Adipocyte (in vitro differentiated cells): Measurements from ENCODE around the gene CMIP.
"Not testable (repeated sequence)": the region's sequence is repeated elsewhere in the genome, so short reads cannot be mapped to it uniquely, and the experiment has no call there.

Experiments used
- DNase-seq: peaks from one replicate; pipeline ENCODE4 v3.0.0-alpha.2; 2015; ENCODE audit warnings: low read depth
- H3K27me3 ChIP-seq: replicated peaks from 2 replicates; pipeline ENCODE4 v1.7.0; 2013; ENCODE audit warnings: mild to moderate bottlenecking, low read length, moderate library complexity; ENCODE audit not compliant: control insufficient read depth, insufficient read depth
- H3K36me3 ChIP-seq: 2 replicates; pipeline ENCODE4 v1.7.0; 2013; ENCODE audit warnings: low read length, mild to moderate bottlenecking, moderate library complexity; ENCODE audit not compliant: control insufficient read depth, insufficient read depth, severe bottlenecking
- H3K4me1 ChIP-seq: 2 replicates; pipeline ENCODE4 v1.7.0; 2013; ENCODE audit warnings: mild to moderate bottlenecking, low read length, moderate library complexity; ENCODE audit not compliant: control insufficient read depth, insufficient read depth
- H3K4me3 ChIP-seq: 2 replicates; pipeline ENCODE4 v1.7.0; 2013; ENCODE audit warnings: mild to moderate bottlenecking, low read length, moderate library complexity
- H3K9ac ChIP-seq: 2 replicates; pipeline ENCODE4 v1.7.0; 2013; ENCODE audit warnings: mild to moderate bottlenecking, low read length, moderate library complexity
- H3K9me3 ChIP-seq: 2 replicates; pipeline ENCODE4 v1.7.0; 2013; ENCODE audit warnings: mild to moderate bottlenecking, low read length, moderate library complexity; ENCODE audit not compliant: control insufficient read depth

The CMIP gene

GRCh38 chr16:81408409-81408950 is 36.1 kb upstream of the CMIP start:
- Histone ChIP-seq H3K4me1 (peaks cover 5% of the 10 kb centered on the region), H3K4me3 (no peak overlapping the region), H3K36me3 (no peaks in the 10 kb centered on the region), H3K9ac (no peak overlapping the region), H3K27me3 (peaks cover 3% of the 10 kb centered on the region), H3K9me3 (no peaks in the 10 kb centered on the region)
- no peak for DNase-seq

DNA sequence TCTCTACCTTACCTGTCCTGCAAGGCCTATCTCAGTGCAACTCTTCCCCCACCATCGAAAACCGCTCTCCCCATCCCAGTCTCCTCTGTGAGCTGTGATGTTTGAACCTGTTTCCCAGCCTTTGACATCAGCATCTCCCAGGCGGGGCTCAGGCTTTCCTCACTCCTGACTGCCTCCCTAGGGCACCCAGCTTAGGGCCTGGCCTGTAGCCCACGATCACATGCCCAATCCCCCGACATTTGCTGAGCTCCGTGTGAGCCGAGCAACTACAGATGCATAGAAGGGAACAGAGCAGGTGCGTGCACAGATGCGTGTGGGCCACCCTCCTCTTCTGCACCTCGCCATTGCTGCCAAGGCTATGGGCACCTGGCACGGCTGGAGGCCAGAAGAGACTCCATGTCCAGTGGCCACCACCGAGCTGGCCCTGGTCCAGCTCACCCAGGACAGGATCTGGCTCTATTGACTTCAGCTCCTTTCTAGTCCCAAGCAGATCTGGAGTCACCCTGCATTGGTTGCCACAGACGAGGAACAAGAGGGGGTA is 35.5 kb upstream of the CMIP start:
- Histone ChIP-seq H3K36me3 (no peaks in the 10 kb centered on the region), H3K9ac (no peak overlapping the region), H3K27me3 (peaks cover 5% of the 10 kb centered on the region), H3K4me3 (no peak overlapping the region), H3K9me3 (no peaks in the 10 kb centered on the region), H3K4me1 (no peaks in the 10 kb centered on the region)
- no peak for DNase-seq

- Histone ChIP-seq H3K27me3 (peaks cover 11% of the 10 kb centered on the region), H3K4me1 (no peaks in the 10 kb centered on the region), H3K9ac (no peak overlapping the region), H3K9me3 (no peaks in the 10 kb centered on the region), H3K4me3 (no peak overlapping the region), H3K36me3 (no peaks in the 10 kb centered on the region)
- no peak for DNase-seq
Observed at GRCh38 chr16:81410643-81411293, 33.8 kb upstream of the CMIP start.

- H3K4me1 ChIP-seq, result no peaks in the 10 kb centered on the region
- H3K36me3 ChIP-seq, result no peaks in the 10 kb centered on the region
- H3K9me3 ChIP-seq, result no peaks in the 10 kb centered on the region
- peaks cover 11% of the 10 kb centered on the region for H3K27me3 ChIP-seq
- no peak for DNase-seq
- no peak overlapping the region for H3K4me3 ChIP-seq
- H3K9ac ChIP-seq, result no peak overlapping the region
Observed at GRCh38 chr16:81413245-81413990, 31.2 kb upstream of the CMIP start.

DNA sequence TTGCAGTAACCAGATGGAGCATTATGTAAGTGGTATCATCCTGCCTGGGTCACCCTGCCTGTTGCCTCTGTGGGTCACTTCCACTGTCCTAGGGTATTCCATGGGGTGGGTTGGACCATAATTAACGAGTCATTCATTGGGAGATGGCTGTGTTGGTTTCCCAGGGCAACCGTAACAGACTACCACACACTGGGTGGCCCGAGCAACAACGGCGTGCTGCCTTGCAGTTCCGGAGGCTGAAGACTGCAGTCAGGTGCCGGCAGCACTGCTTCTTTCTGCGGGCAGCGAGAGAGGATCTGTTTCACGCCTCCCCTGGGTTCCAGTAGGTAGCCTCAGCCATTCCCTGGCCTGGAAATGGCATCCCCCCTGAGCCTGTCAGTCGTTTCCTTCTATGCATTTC is 28.9 kb upstream of the CMIP start:
- no peaks in the 10 kb centered on the region for H3K4me1 ChIP-seq
- no peak for DNase-seq
- H3K27me3 ChIP-seq, result peaks cover 11% of the 10 kb centered on the region
- no peak overlapping the region for H3K4me3 ChIP-seq
- no peaks in the 10 kb centered on the region for H3K36me3 ChIP-seq
- no peaks in the 10 kb centered on the region for H3K9me3 ChIP-seq
- H3K9ac ChIP-seq, result no peak overlapping the region

GRCh38 chr16:81416749-81417148 is 27.9 kb upstream of the CMIP start:
- Histone ChIP-seq H3K9me3 (peaks cover 2% of the 10 kb centered on the region), H3K4me3 (no peak overlapping the region), H3K9ac (no peak overlapping the region), H3K27me3 (peaks cover 11% of the 10 kb centered on the region), H3K4me1 (no peaks in the 10 kb centered on the region), H3K36me3 (no peaks in the 10 kb centered on the region)
- no peak for DNase-seq

DNA sequence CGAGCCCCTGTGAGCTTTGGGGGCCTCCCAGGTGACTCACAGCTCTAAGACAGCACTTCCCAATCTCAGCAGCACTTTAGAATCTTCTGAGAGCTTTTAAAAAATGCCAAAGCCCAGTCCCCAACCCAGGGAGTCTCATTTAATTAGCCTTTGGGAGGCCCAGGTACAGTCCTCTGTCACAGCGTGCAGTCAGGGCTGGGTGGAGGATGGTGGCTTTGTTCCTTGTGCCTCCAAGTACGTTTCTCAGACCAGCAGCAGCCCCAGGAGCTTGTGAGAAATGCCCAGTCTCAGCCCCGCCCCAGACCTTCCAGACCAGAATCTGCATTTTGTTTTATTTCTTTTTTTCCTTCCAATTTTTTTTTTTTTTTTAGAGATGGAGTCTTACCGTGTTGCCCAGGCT is 27.4 kb upstream of the CMIP start:
- Histone ChIP-seq H3K4me1 (no peaks in the 10 kb centered on the region), H3K36me3 (no peaks in the 10 kb centered on the region), H3K9ac (no peak overlapping the region), H3K9me3 (peaks cover 6% of the 10 kb centered on the region), H3K4me3 (no peak overlapping the region), H3K27me3 (peaks cover 11% of the 10 kb centered on the region)
- DNase-seq, result no peak

- no peaks in the 10 kb centered on the region for H3K36me3 ChIP-seq
- H3K4me1 ChIP-seq, result no peaks in the 10 kb centered on the region
- no peak overlapping the region for H3K4me3 ChIP-seq
- H3K9me3 ChIP-seq, result peaks cover 7% of the 10 kb centered on the region
- H3K27me3 ChIP-seq, result no peaks in the 10 kb centered on the region
- H3K9ac ChIP-seq, result no peak overlapping the region
- no peak for DNase-seq
Observed at GRCh38 chr16:81419806-81420205, 24.8 kb upstream of the CMIP start.

GRCh38 chr16:81421126-81421525 is 23.5 kb upstream of the CMIP start:
- Histone ChIP-seq H3K9ac (no peak overlapping the region), H3K4me1 (no peaks in the 10 kb centered on the region), H3K27me3 (no peaks in the 10 kb centered on the region), H3K4me3 (no peak overlapping the region), H3K36me3 (no peaks in the 10 kb centered on the region), H3K9me3 (peaks cover 7% of the 10 kb centered on the region)
- no peak for DNase-seq

- no peak overlapping the region for H3K9ac ChIP-seq
- no peaks in the 10 kb centered on the region for H3K4me1 ChIP-seq
- no peak overlapping the region for H3K4me3 ChIP-seq
- H3K27me3 ChIP-seq, result no peaks in the 10 kb centered on the region
- no peaks in the 10 kb centered on the region for H3K36me3 ChIP-seq
- H3K9me3 ChIP-seq, result peaks cover 7% of the 10 kb centered on the region
- no peak for DNase-seq
Observed at GRCh38 chr16:81421536-81421935, 23.1 kb upstream of the CMIP start.

GRCh38 chr16:81422153-81422552 is 22.5 kb upstream of the CMIP start:
- not testable (repeated sequence) for H3K27me3 ChIP-seq, H3K36me3 ChIP-seq, H3K9ac ChIP-seq

More at GRCh38 chr16:81422153-81422552, 22.5 kb upstream of the CMIP start:
- not testable (repeated sequence) for H3K9me3 ChIP-seq, H3K4me3 ChIP-seq, DNase-seq, H3K4me1 ChIP-seq
